SU-DHL-6 (cell line): ENCODE measurements around the gene CFP.

Source experiments
- CTCF ChIP-seq: fragments of 200-600 bp; sonication (generic); IDR thresholded peaks from one replicate; pipeline ENCODE4 v1.5.1; 2017; ENCODE audit warnings: antibody characterized with exemption, mild to moderate bottlenecking, low read length, moderate library complexity; ENCODE audit not compliant: insufficient read depth, poor library complexity, severe bottlenecking
- EZH2phosphoT487 ChIP-seq: fragments of 200-600 bp; sonication (generic), shearing (Covaris generic); conservative IDR thresholded peaks from 2 replicates; pipeline ENCODE4 v1.6.1; 2018; ENCODE audit warnings: mild to moderate bottlenecking, antibody characterized with exemption, low read length, moderate library complexity, mixed read lengths

- TF ChIP-seq CTCF (no peak), EZH2phosphoT487 (no peak)
These were observed 43.5 kb downstream of the CFP start for GRCh38 chrX:47586043-47586787.
